Activated CD4-positive, CD25-positive, alpha-beta regulatory T cell treated with anti-CD3 and anti-CD28 coated beads, Interleukin-2, amount 50 U/mL, for 16 hours (primary cell): Measurements from ENCODE around the gene MAP1LC3C.
"Not testable (repeated sequence)": the region's sequence is repeated elsewhere in the genome, so short reads cannot be mapped to it uniquely, and the experiment has no call there.

Experiments used
- DNase-seq: peaks from one replicate; pipeline ENCODE4 v3.0.0-alpha.2; 2020; ENCODE audit warnings: low read depth, low spot score

The MAP1LC3C gene

DNA sequence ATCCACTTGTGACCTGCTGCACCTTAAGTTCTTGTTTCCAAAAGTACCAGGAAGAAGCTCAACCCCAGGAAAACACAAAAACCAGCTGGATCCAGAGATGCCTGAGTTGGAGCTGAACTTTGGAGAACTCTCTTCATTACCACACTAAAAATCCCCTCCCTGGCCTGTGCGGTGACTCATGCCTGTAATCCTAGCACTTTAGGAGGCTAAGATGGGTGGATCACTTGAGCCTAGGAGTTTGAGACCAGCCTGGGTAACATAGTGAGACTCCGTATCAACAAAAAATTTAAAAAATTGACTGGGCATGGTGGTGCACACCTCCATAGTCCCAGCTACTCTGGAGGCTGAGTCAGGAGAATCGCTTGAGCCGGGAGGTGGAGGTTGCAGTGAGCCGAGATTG is 6.2 kb downstream of the MAP1LC3C start:
- no peak for DNase-seq

DNA sequence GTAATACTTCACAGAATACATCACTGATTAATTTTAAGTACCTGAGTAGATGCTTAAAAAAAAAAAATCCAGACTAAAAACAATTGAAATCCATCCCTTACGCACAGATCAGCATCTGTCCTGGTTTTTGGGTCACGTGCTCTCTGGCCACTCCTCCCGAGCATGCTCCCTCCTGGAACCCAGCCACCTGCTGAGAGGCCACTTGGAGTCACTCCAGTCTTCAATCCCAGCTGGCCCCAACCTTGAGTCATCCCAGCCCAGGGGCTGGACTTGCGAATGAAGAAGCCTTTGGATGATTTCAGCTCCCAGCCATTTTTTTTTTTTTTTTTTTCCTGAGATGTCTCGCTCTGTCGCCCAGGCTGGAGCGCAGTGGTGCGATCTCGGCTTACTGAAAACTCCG is 8.9 kb downstream of the MAP1LC3C start:
- no peak for DNase-seq

DNA sequence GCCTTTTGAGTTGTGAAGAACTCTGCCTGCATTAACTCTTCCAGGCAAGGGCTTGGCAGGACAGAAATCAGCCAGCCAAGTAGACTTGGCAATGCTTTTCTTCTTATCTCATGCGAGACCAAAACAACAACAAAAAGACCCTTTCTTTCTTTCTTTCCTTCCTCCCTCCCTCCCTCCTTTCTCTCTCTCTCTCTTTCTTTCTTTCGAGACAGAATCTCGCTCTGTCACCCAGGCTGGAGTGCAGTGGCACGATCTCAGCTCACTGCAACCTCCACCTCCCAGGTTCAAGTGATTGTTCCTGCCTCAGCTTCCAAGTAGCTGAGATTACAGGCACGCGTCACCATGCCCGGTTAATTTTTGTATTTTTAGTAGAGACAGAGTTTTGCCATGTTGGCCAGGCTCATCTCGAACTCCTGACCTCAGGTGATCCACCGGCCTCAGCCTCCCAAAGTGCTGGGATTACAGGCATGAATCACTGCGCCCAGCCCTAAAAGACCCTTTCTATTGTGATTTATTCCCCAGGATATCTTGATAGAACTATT is 10.4 kb downstream of the MAP1LC3C start:
- not testable (repeated sequence) for DNase-seq

DNA sequence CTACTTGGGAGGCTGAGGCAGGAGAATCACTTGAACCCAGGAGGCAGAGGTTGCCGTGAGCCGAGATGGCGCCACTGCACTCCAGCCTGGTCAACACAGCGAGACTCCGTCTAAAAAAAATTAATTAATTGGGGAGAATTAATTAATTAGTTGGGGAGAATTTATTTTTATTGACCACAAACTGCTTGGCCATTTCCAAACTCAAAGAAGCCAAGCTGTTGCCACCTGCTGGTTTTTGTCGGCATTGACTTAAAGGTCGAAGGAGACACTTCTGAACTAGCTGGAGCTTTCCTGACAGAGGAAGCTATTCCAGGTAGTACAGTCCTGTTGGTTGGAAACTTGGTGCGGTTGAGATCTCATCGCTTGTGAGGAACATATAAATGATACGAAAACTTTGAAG is 13.1 kb downstream of the MAP1LC3C start:
- DNase-seq, result no peak

DNA sequence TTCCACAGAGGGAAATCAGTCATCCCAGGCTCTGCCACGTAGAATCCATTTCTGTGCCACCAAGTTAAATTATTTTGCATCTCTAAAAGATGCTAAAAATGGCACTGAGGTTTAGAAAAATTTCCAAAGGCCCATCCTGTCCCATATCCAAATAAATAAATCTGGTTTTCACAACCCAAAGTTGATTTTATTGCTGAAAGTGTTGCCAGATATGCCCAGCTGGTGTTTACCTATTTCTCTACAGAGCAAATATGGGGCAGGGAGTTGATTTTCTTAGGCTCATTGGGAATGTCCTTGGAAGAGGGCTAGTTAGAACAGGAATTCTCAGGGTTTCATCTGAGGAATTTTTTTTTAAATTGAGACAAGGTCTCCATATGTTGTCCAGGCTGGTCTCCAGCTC is 19.0 kb downstream of the MAP1LC3C start:
- DNase-seq, result no peak

DNA sequence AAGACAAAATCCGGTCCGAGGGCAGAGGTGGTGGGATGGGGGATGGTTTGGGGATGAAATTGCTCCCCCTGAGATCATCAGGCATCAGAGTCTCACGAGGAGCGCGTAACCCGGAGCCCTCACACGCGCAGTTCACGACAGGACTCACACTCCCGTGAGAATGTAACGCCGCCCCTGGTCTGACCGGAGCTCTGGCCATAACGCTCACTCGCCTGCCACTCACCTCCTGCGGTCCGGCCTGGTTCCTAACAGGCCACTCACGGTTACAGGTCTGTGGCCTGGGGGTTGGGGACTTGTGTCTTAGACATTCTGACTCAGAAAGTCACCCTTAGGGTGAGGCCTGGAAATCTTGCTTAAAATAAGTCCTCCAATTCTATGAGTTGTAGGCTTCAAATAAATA is 19.8 kb downstream of the MAP1LC3C start:
- no peak for DNase-seq

DNA sequence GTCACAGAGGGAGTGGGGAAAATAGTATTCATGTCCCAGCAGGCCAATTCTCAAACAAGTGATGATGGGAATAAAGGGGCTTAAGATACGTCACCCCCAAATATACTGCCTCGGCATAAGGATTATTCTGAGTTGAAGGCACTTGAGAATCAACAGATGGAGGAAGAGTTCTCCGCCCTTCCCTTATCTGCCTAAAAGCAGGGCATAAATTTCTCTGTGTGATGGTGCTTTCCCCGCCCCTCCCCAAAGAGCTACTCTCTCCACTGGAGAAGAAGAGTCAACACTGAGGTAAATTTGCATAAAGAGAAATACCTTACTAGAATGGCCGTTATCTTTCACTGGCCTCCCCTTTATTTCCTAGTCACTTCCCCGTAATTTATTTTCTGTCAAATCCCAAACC is 22.7 kb downstream of the MAP1LC3C start:
- DNase-seq, result no peak

DNA sequence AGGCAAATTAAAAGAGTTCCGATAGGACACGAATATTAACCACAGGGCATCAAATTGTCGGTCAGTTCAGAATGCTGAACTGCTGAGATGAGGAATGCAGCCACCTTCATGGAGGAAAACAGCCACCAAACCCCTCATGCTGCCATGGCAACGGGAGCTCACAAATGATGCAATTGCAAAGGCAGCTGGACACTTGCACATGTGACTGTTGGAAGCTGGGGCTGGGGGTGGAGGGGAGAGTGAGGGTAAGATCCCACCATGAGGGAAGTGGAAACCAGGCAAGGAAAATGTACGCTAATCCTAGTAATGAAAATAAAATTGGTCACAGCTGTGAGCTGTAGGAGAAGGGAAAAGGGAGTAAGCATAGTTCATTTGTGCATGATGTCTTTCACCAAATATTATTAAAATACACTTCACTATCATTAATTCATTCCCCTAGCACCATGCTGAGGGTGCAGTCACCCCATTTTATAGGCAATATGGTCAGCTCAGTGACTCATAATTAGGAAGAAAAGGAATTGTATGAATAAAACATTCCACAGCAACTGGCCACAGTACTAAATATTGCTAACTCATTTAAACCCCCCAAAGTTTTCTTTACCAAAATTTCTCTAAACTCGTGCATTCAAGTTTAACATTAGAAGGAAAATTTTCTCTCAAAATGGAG is 26.1 kb downstream of the MAP1LC3C start:
- no peak for DNase-seq

DNA sequence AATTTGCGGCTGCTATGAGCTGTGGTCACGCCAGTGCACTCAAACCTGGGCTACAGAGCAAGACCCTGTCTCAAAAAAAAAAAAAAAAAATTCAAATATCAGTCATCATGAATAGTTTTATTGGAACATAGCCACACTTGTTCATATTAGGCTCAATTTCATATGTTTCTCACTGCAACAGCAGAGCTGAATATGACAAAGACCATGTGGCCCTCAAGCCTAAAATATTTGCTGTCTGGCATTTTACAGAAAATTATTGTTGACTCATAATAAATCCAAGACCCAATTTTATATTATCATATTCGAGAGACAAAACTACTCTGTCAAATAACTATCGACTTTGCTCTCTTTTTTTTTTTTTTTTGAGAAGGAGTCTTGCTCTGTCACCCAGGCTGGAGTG is 30.3 kb downstream of the MAP1LC3C start:
- no peak for DNase-seq

DNA sequence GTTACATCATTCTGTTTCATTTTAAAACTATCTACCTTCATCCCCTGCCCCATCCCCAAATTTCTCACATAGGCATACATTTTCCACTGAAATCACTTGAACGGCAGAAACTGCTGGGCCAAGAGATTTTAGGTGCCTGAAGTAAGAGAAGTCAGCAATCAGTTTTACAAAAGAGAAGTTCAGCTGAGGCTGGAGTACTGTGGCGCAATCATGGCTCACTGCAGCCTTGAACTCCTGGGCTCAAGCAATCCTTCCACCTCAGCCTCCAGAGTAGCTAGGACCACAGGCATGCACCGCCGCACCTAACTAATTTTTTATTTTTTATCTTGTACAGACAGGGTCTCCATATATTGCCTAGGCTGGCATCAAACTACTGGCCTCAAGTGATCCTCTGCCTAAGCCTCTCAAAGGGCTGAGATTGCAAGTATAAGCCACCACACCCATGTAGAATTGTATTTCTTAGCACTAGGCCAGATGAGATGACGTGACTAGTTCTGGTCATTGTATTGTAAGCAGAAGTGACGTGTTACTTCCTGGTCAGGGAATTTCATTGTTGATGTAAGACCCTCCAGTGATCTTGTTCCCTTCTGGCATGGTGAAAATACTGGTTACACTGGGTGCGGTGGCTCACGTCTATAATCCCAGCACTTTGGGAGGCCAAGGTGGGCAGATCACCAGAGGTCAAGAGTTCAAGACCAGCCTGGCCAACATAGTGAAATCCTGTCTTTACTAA is 34.2 kb downstream of the MAP1LC3C start:
- no peak for DNase-seq

DNA sequence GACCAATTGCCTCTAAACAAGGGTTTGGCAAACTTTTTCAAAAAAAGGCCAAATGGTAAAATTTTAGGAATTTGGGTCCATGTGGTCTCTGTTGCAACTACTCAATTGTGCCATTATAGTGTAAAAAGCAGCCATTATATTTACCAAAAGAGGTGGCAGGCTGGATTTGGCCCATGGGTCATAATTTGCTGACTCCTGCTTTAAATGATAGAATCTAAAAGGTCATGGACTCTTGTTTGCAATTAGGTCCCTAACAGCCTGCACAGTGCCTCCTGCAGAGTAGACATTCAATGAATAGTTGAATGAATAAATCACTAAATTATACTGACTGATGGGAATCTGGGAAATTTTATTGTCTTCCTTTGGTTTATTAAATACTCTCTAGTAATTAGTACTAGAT is 35.2 kb downstream of the MAP1LC3C start:
- no peak for DNase-seq

DNA sequence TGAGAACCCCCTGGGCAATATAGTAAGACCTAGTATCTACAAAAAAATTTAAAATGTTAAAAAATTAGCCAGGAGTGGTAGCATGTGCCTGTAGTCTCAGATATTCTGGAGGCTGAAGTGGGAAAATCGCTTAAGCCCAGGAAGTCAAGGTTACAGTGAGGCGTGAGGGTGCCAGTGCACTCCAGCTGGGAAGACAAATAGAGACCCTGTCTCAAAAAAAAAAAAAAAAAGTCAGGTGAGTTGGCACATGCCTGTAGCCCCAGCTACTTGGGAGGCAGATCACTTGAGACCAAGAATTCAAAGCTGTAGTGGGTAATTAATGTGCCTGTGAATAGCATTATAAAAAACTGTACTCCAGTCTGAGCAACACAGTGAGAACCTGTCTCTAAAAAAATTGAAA is 36.7 kb downstream of the MAP1LC3C start:
- DNase-seq, result no peak

DNA sequence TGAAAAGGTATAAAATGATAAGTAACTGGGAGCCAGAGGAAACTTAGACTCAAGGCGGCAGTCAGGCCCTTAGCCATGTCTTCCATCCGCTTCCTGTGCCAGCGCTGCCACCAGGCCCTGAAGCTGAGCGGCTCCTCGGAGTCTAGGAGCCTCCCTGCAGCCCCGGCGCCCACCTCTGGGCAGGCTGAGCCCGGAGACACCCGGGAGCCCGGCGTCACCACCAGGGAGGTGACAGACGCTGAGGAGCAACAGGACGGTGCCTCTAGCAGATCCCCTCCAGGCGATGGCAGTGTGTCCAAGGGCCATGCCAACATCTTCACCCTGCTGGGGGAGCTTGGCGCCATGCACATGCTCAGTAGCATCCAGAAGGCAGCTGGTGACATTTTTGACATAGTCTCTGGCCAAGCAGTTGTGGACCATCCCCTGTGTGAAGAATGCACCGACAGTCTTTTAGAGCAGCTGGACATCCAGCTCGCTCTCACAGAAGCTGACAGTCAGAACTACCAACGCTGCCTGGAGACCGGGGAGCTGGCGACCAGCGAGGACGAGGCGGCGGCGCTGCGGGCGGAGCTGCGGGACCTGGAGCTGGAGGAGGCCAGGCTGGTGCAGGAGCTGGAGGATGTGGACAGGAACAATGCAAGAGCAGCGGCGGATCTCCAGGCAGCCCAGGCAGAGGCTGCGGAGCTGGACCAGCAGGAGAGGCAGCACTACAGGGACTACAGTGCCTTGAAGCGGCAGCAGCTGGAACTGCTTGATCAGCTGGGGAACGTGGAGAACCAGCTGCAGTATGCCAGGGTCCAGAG is 41.0 kb downstream of the MAP1LC3C start, which contains the start of gene BECN2:
Gene BECN2, plus strand, starts transcription at position 76 of the 803 bp plus-strand sequence. Its CDS starts 0 bp downstream, at position 76.
- no peak for DNase-seq

DNA sequence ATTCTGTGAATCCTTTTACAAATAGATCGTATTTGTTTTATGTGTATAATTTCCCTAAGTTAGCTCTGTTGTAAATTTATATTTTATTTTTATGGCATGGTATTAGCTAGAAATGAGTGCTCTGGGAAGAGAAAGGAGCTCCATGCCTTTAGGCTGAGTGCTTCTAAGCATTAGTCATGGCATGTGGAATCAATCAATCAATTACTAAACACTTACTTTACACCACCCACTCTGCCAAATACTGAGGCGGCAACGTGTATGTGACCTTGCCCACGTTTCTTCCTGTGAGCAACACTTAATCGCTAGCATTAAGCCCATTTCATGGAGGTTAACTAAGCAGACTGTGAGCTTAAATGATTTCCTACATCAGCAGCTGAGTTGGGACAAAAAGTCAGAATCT is 48.5 kb downstream of the MAP1LC3C start:
- no peak for DNase-seq

DNA sequence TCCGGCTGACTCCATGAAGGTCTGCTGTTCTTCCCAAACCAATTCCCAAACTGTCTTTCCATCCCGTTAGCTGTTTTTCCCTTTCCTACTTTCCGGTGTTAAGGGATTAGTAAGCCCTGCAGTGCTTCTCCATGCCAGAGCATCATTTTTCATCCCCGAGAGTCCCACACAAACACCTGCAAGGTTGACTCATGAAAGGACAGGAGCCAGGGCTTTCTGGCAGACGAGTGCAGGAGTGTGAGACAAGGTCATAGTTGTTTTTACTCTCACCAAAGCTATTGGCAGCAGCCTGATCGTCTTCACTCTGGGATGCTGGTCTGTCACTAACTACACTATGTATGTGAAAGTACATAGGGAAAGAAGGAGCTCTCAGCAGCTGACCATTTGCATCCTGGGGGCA is 51.5 kb downstream of the MAP1LC3C start:
- DNase-seq, result no peak
